CD4-positive, alpha-beta T cell (primary cell): ENCODE measurements around the gene OLFML2A. TPM values are rescaled to one million over a fixed set of nuclear protein-coding genes. Genes with fewer than 3 reads are reported as not detected.

Experiments used
- ATAC-seq: fragments of 200-7000 bp; cut with Tn5 transposase; one replicate; pipeline ENCODE4 v1.10.0; 2022; ENCODE audit warnings: mild to moderate bottlenecking; ENCODE audit not compliant: poor library complexity
- CTCF ChIA-PET: fragments of 350-600 bp; sonication (Branson Sonifier 250); formaldehyde crosslinking; loops from one replicate; lab custom pipeline; 2021; ENCODE audit warnings: antibody characterized with exemption, inconsistent platforms; lab: Charles Lee
- POLR2A ChIA-PET: fragments of 350-600 bp; sonication (Branson Sonifier 250); formaldehyde crosslinking; loops from one replicate; lab custom pipeline; 2021; ENCODE audit warnings: antibody characterized with exemption, inconsistent platforms; lab: Charles Lee
- DNase-seq, 14 experiments: peaks; one replicate each; pipeline ENCODE4 v3.0.0-alpha.2; 2013 to 2020; ENCODE audit warnings: mixed read lengths in 2 of 14
- H3K27ac ChIP-seq, 2 donors: one replicate each; pipeline versions ENCODE4 v1.5.1 to v1.7.0; 2013; ENCODE audit warnings: low read length in 2 of 2, low read depth in 1 of 2, mild to moderate bottlenecking in 1 of 2
- H3K27me3 ChIP-seq, 2 experiments: 1 replicate in 1 of 2; 2 replicates in 1 of 2; pipeline versions ENCODE4 v1.6.1 to v1.7.0; 2013; ENCODE audit warnings: low read length in 2 of 2, control low read depth in 1 of 2, mild to moderate bottlenecking in 1 of 2, moderate library complexity in 1 of 2; ENCODE audit not compliant: insufficient read depth in 2 of 2, control insufficient read depth in 1 of 2
- H3K36me3 ChIP-seq: one replicate; pipeline ENCODE4 v1.6.1; 2013; ENCODE audit warnings: low read length, control low read depth; ENCODE audit not compliant: insufficient read depth
- H3K4me1 ChIP-seq: one replicate; pipeline ENCODE4 v1.6.1; 2013; ENCODE audit warnings: low read length, control low read depth; ENCODE audit not compliant: insufficient read depth
- H3K4me3 ChIP-seq: one replicate; pipeline ENCODE4 v1.5.1; 2013; ENCODE audit warnings: mild to moderate bottlenecking, low read length, moderate library complexity
- H3K9me3 ChIP-seq, 2 experiments: 1 replicate in 1 of 2; 2 replicates in 1 of 2; pipeline versions ENCODE4 v1.6.1 to v1.7.0; 2013; ENCODE audit warnings: low read length in 2 of 2, mild to moderate bottlenecking in 2 of 2, control low read depth in 1 of 2, moderate library complexity in 1 of 2; ENCODE audit not compliant: control insufficient read depth in 1 of 2, insufficient read depth in 1 of 2
- H3K27ac Mint-ChIP-seq: one replicate; pipeline ENCODE4 v1.8.0; 2020; ENCODE audit warnings: mixed read lengths
- H3K27me3 Mint-ChIP-seq: one replicate; pipeline ENCODE4 v1.8.0; 2021; ENCODE audit warnings: mixed read lengths
- H3K36me3 Mint-ChIP-seq: one replicate; pipeline ENCODE4 v1.8.0; 2021; ENCODE audit warnings: low read depth, mixed read lengths
- H3K4me1 Mint-ChIP-seq: one replicate; pipeline ENCODE4 v1.8.0; 2021; ENCODE audit warnings: low read depth, mixed read lengths
- H3K4me3 Mint-ChIP-seq: one replicate; pipeline ENCODE4 v1.8.0; 2020; ENCODE audit warnings: mild to moderate bottlenecking, mixed read lengths
- H3K9me3 Mint-ChIP-seq: one replicate; pipeline ENCODE4 v1.8.0; 2020; ENCODE audit warnings: mixed read lengths
- intact Hi-C, 2 experiments: fragments of 100-400 bp; cut with DNase I in 1 of 2; cut with micrococcal nuclease in 1 of 2; formaldehyde crosslinking; loops; one replicate each; pipeline versions ENCODE4 v1.15.1 to v1.9.0; 2023 to 2025; cut with DNase I, micrococcal nuclease
- total RNA-seq, 174 experiments: library from RNA in 2 of 174; stranded (reverse) in 2 of 174; gene quantifications; one replicate each; pipeline ENCODE4 v1.2.3 and lab custom pipeline; 2021 to 2026
- TF ChIP-seq, protein P1 (sequence below): fragments of 200-600 bp; IDR thresholded peaks from one replicate; pipeline ENCODE4 v1.8.0; 2022; ENCODE audit warnings: antibody characterized with exemption, mild to moderate bottlenecking

The OLFML2A gene
- total RNA-seq, 2 experiments from 2014 or later: not detected

GRCh38 chr9:124761710-124762109 is 15.2 kb upstream of the OLFML2A start:
- CTCF ChIA-PET: no interaction called here
- H3K36me3 ChIP-seq: no peaks in the 10 kb centered on the region
- H3K4me3 ChIP-seq: no peak overlapping the region
- H3K4me1 ChIP-seq: no peaks in the 10 kb centered on the region
- no peaks in the 10 kb centered on the region for H3K4me1 Mint-ChIP-seq
- intact Hi-C loops: no loop called here
- no peaks in the 10 kb centered on the region for H3K36me3 Mint-ChIP-seq
- H3K4me3 Mint-ChIP-seq: no peak overlapping the region
- no peak overlapping the region for H3K27ac Mint-ChIP-seq
- no peak overlapping the region for H3K27ac ChIP-seq
- H3K27me3 Mint-ChIP-seq: peaks cover 90% of the 10 kb centered on the region
- H3K9me3 Mint-ChIP-seq: no peaks in the 10 kb centered on the region
- POLR2A ChIA-PET: interaction anchor here (1.2 to 1.4 kb wide), 2 partner anchors 8 to 19 kb away, joined by 3 to 4 read pairs; no protein-coding TSS in a partner anchor
- TF ChIP-seq, protein P1, sequence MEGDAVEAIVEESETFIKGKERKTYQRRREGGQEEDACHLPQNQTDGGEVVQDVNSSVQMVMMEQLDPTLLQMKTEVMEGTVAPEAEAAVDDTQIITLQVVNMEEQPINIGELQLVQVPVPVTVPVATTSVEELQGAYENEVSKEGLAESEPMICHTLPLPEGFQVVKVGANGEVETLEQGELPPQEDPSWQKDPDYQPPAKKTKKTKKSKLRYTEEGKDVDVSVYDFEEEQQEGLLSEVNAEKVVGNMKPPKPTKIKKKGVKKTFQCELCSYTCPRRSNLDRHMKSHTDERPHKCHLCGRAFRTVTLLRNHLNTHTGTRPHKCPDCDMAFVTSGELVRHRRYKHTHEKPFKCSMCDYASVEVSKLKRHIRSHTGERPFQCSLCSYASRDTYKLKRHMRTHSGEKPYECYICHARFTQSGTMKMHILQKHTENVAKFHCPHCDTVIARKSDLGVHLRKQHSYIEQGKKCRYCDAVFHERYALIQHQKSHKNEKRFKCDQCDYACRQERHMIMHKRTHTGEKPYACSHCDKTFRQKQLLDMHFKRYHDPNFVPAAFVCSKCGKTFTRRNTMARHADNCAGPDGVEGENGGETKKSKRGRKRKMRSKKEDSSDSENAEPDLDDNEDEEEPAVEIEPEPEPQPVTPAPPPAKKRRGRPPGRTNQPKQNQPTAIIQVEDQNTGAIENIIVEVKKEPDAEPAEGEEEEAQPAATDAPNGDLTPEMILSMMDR: no peak
- no peaks in the 10 kb centered on the region for H3K9me3 ChIP-seq
- ATAC-seq: no peak
- H3K27me3 ChIP-seq: peaks cover 14 to 72% of the 10 kb centered on the region in 2 experiments
- DNase-seq: no peak

- no peaks in the 10 kb centered on the region for H3K9me3 Mint-ChIP-seq
- H3K27ac ChIP-seq: no peak overlapping the region
- H3K9me3 ChIP-seq: no peaks in the 10 kb centered on the region
- TF ChIP-seq, protein P1: no peak
- H3K36me3 Mint-ChIP-seq: no peaks in the 10 kb centered on the region
- ATAC-seq (no peak), DNase-seq (no peak)
- no peaks in the 10 kb centered on the region for H3K36me3 ChIP-seq
- ChIA-PET CTCF (no interaction called here), POLR2A (interaction anchor here (1.2 kb wide), 1 partner anchor 20 kb away, joined by 3 read pairs; no protein-coding TSS in a partner anchor)
- H3K4me3 Mint-ChIP-seq: no peak overlapping the region
- no peaks in the 10 kb centered on the region for H3K4me1 Mint-ChIP-seq
- no peaks in the 10 kb centered on the region for H3K4me1 ChIP-seq
- intact Hi-C loops: no loop called here
- H3K27me3 Mint-ChIP-seq: peaks cover 90% of the 10 kb centered on the region
- no peak overlapping the region for H3K4me3 ChIP-seq
- no peak overlapping the region for H3K27ac Mint-ChIP-seq
- H3K27me3 ChIP-seq: peaks cover 12 to 67% of the 10 kb centered on the region in 2 experiments
Observed at GRCh38 chr9:124762633-124763032, 14.3 kb upstream of the OLFML2A start.

GRCh38 chr9:124764774-124765438 is 12.0 kb upstream of the OLFML2A start:
- CTCF ChIA-PET: interaction anchor here (1.9 kb wide), 1 partner anchor 7 kb away, joined by 6 read pairs; no protein-coding TSS in a partner anchor
- Histone ChIP-seq H3K9me3 (no peaks in the 10 kb centered on the region), H3K27ac (no peak overlapping the region), H3K4me1 (peaks cover 7% of the 10 kb centered on the region), H3K4me3 (no peak overlapping the region), H3K36me3 (no peaks in the 10 kb centered on the region), H3K27me3 (peaks cover 16 to 71% of the 10 kb centered on the region in 2 experiments)
- TF ChIP-seq, protein P1: no peak
- Mint-ChIP-seq H3K27me3 (peaks cover 93% of the 10 kb centered on the region), H3K4me1 (peaks cover 12% of the 10 kb centered on the region), H3K4me3 (no peak overlapping the region), H3K9me3 (no peaks in the 10 kb centered on the region), H3K36me3 (no peaks in the 10 kb centered on the region), H3K27ac (no peak overlapping the region)
- POLR2A ChIA-PET: no interaction called here
- DNase-seq (peak in 2 of 14 experiments; percentile 7 to 29), ATAC-seq (no peak)
- intact Hi-C loops: no loop called here
